CD4-positive, CD25-positive, alpha-beta regulatory T cell (primary cell): ENCODE measurements around the gene PAPPA. TPM values are rescaled to one million over a fixed set of nuclear protein-coding genes. Genes with fewer than 3 reads are reported as not detected.

Source experiments
- ATAC-seq, 2 donors: fragments of 150-1000 bp; cut with Tn5 transposase; one replicate each; pipeline ENCODE4 v1.10.0; 2021; ENCODE audit warnings: low read depth in 2 of 2, moderate number of reproducible peaks in 2 of 2, moderate library complexity in 1 of 2
- DNase-seq, 3 donors: peaks; one replicate each; pipeline versions ENCODE4 v3.0.0 to v3.0.0-alpha.2; 2012 to 2022; ENCODE audit warnings: mixed read lengths in 1 of 3
- H3K27ac ChIP-seq: one replicate; pipeline ENCODE4 v1.7.0; 2013; ENCODE audit warnings: mild to moderate bottlenecking, low read length; ENCODE audit not compliant: insufficient read depth, poor library complexity, severe bottlenecking
- H3K27me3 ChIP-seq: one replicate; pipeline ENCODE4 v1.7.0; 2013; ENCODE audit warnings: low read length; ENCODE audit not compliant: control insufficient read depth, insufficient read depth
- H3K36me3 ChIP-seq: one replicate; pipeline ENCODE4 v1.7.0; 2013; ENCODE audit warnings: mild to moderate bottlenecking, low read length, moderate library complexity; ENCODE audit not compliant: control insufficient read depth, insufficient read depth
- H3K4me1 ChIP-seq: 2 replicates; pipeline ENCODE4 v1.7.0; 2013; ENCODE audit warnings: mild to moderate bottlenecking, low read length; ENCODE audit not compliant: insufficient read depth, control insufficient read depth, poor library complexity, severe bottlenecking
- H3K4me3 ChIP-seq: one replicate; pipeline ENCODE4 v1.7.0; 2013; ENCODE audit warnings: low read depth, mild to moderate bottlenecking, low read length, moderate library complexity
- H3K9me3 ChIP-seq, 2 experiments: 1 replicate in 1 of 2; 2 replicates in 1 of 2; pipeline ENCODE4 v1.7.0; 2013; ENCODE audit warnings: low read length in 2 of 2, mild to moderate bottlenecking in 1 of 2, moderate library complexity in 1 of 2; ENCODE audit not compliant: control insufficient read depth in 2 of 2
- H3K27ac Mint-ChIP-seq, 3 donors: one replicate each; pipeline ENCODE4 v1.8.0; 2020 to 2022; ENCODE audit warnings: mild to moderate bottlenecking in 3 of 3, mixed read lengths in 3 of 3, moderate library complexity in 2 of 3
- H3K27me3 Mint-ChIP-seq: one replicate; pipeline ENCODE4 v1.8.0; 2022; ENCODE audit warnings: mild to moderate bottlenecking, mixed read lengths
- H3K36me3 Mint-ChIP-seq: one replicate; pipeline ENCODE4 v1.8.0; 2020; ENCODE audit warnings: mixed read lengths
- H3K4me1 Mint-ChIP-seq, 4 donors: one replicate each; pipeline ENCODE4 v1.8.0; 2020 to 2022; ENCODE audit warnings: mixed read lengths in 4 of 4, mild to moderate bottlenecking in 1 of 4
- H3K4me3 Mint-ChIP-seq, 4 donors: one replicate each; pipeline ENCODE4 v1.8.0; 2020 to 2022; ENCODE audit warnings: mild to moderate bottlenecking in 4 of 4, mixed read lengths in 4 of 4, moderate library complexity in 3 of 4
- H3K9me3 Mint-ChIP-seq, 7 donors: one replicate each; pipeline ENCODE4 v1.8.0; 2020 to 2022; ENCODE audit warnings: mixed read lengths in 7 of 7, mild to moderate bottlenecking in 3 of 7, moderate library complexity in 2 of 7
- polyA plus RNA-seq, 4 donors: library from polyadenylated mRNA; unstranded; fragments of 300-500 nt; fragmentation: Illumina TruSeq; gene quantifications; one replicate each; pipeline ENCODE4 v1.2.3, GENCODE V29; 2021
- total RNA-seq: library from RNA; stranded (reverse); gene quantifications from one replicate; pipeline ENCODE4 v1.2.3, GENCODE V29; 2022

Gene PAPPA
- total and polyA plus RNA-seq, 5 donors from 2014 or later, result 0.01 to 0.42 (median 0.09) TPM; not detected in 1

DNA sequence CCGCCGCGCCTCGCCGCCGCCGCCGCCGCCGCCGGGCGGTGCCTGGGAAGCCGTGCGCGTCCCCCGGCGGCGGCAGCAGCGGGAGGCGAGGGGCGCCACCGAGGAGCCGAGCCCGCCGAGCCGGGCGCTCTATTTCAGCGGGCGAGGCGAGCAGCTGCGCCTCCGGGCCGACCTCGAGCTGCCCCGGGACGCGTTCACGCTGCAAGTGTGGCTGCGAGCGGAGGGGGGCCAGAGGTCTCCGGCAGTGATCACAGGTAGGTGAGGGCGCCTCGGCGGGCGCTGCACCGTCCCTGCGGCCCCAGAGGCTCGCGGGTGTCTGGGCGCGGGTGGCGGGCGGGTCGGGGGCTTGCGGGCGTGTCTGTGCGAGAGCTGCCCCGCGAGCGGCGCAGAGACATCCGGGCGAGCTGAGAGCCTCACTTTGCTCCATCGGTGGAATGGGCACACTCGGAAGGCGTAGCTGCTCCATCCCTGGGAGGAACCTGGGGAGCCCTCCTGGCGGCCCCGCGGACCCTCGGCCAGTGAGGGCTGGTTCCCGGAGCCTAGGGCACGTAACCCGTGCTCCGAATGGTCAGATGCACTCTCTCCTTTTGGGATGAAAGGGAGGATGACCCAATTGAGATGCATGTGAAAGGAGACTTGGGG, 864 bp downstream of the PAPPA start:
- Mint-ChIP-seq H3K27me3 (peaks cover 60% of the 10 kb centered on the region), H3K9me3 (peaks cover 0 to 4% (median 0%) of the 10 kb centered on the region in 7 donors), H3K36me3 (no peaks in the 10 kb centered on the region), H3K4me1 (peaks cover 0 to 12% (median 1%) of the 10 kb centered on the region in 4 donors), H3K4me3 (no peak overlapping the region), H3K27ac (no peak overlapping the region)
- Histone ChIP-seq H3K27ac (no peak overlapping the region), H3K4me3 (no peak overlapping the region), H3K9me3 (no peaks in the 10 kb centered on the region), H3K27me3 (peaks cover 34% of the 10 kb centered on the region), H3K36me3 (no peaks in the 10 kb centered on the region), H3K4me1 (no peaks in the 10 kb centered on the region)
- no peak for ATAC-seq
- no peak for DNase-seq

DNA sequence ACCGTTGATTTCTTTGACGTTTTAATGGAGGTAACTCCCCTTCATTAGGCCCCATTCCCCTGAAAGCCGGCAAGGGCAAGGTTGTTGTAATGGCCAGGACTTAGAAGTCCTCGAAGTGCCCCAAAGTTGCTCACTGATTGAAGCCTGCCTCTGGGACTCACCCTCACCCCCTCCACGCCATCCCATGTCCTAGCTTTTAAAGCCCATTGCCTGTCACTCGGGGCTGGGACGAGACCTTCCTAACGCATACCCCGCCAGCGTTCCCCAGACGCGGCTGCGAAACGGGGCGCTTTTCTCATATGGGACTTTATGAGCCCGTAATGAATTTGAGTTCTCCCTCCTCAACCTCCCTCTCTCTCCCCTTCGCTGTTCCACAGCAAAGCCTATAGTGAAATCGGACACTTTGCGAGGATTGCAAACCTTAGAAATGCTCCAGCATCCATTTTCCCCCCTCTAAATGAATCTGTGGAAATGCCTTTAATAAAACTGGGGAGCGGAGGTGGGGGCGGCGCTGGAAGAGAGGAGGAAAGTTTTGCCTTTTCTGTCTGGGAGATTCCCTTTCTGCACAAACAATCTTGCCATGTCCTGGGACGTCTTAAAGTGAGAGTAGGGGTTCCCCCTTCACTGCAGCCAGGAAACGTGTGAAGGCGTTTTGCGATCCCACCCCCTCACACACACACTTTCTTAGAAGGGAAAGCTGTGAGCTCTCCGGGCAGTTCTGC, 1.5 kb downstream of the PAPPA start:
- Mint-ChIP-seq H3K27me3 (peaks cover 60% of the 10 kb centered on the region), H3K4me1 (peaks cover 0 to 12% (median 1%) of the 10 kb centered on the region in 4 donors), H3K4me3 (no peak overlapping the region), H3K9me3 (peaks cover 0 to 4% (median 0%) of the 10 kb centered on the region in 7 donors), H3K36me3 (no peaks in the 10 kb centered on the region), H3K27ac (no peak overlapping the region)
- no peaks in the 10 kb centered on the region for H3K36me3 ChIP-seq
- H3K4me3 ChIP-seq, result no peak overlapping the region
- ATAC-seq, result no peak
- H3K4me1 ChIP-seq, result no peaks in the 10 kb centered on the region
- DNase-seq, result no peak
- peaks cover 34% of the 10 kb centered on the region for H3K27me3 ChIP-seq
- no peak overlapping the region for H3K27ac ChIP-seq
- H3K9me3 ChIP-seq, result no peaks in the 10 kb centered on the region

DNA sequence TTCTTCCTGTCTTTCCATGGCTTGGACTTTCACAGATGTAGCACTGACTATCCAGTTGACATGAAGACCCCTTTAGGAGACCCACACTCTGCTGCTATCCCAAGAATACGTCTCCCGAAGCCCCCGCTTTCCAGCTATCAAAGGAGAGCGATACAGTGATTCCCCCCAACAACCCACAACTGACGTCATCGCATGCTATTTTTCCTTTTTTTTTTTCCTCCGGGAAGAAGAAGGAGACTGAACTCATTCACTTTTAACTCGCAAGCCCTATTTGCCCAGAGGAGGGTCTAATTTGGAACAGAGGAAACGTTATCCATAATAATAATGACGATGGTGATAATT, 2.1 kb downstream of the PAPPA start:
- ATAC-seq (no peak), DNase-seq (no peak)
- Mint-ChIP-seq H3K4me1 (peaks cover 0 to 12% (median 1%) of the 10 kb centered on the region in 4 donors), H3K4me3 (no peak overlapping the region), H3K27ac (no peak overlapping the region), H3K27me3 (peaks cover 60% of the 10 kb centered on the region), H3K36me3 (no peaks in the 10 kb centered on the region), H3K9me3 (peaks cover 0 to 4% (median 0%) of the 10 kb centered on the region in 7 donors)
- Histone ChIP-seq H3K27ac (no peak overlapping the region), H3K27me3 (peaks cover 32% of the 10 kb centered on the region), H3K4me3 (no peak overlapping the region), H3K4me1 (no peaks in the 10 kb centered on the region), H3K36me3 (no peaks in the 10 kb centered on the region), H3K9me3 (no peaks in the 10 kb centered on the region)

DNA sequence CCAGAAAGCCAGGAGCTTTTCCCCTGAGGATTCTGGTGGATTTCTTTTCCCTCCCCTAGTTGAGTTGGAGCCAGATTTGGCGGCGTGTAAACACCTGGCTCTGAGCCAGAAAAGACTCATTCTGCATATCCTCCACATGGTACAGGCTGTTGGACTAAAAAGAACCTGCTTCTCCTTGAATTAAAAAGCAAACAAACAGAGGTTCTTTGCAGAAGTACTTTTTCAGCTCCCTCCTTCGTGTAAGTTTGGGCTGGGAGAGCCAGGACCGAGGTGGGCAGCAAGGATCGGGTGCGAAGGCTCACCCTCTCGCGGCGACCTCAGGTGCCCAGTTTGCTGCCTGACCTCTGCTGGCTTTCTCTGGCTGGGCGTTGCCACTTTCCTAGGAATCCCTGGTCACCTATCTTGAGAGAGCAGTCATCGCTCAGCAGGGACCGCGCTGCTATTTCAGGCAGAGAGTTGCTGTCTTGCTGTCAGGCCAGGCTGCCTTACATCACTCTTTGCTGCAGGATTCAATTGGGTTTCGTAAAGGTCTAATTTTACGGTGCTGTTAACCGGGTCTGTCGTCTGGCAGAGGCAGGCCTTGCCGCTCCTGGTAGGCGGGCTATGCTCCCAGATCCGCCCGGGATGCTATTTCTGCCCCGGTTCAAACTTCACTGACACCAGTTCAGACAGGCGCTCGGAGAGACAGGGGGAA, 3.2 kb downstream of the PAPPA start:
- DNase-seq, result no peak
- Mint-ChIP-seq H3K27me3 (peaks cover 59% of the 10 kb centered on the region), H3K9me3 (peaks cover 0 to 4% (median 0%) of the 10 kb centered on the region in 7 donors), H3K4me1 (peaks cover 0 to 12% (median 1%) of the 10 kb centered on the region in 4 donors), H3K36me3 (no peaks in the 10 kb centered on the region), H3K27ac (no peak overlapping the region), H3K4me3 (no peak overlapping the region)
- Histone ChIP-seq H3K4me3 (no peak overlapping the region), H3K4me1 (no peaks in the 10 kb centered on the region), H3K9me3 (no peaks in the 10 kb centered on the region), H3K27ac (no peak overlapping the region), H3K36me3 (no peaks in the 10 kb centered on the region), H3K27me3 (peaks cover 28% of the 10 kb centered on the region)
- no peak for ATAC-seq

DNA sequence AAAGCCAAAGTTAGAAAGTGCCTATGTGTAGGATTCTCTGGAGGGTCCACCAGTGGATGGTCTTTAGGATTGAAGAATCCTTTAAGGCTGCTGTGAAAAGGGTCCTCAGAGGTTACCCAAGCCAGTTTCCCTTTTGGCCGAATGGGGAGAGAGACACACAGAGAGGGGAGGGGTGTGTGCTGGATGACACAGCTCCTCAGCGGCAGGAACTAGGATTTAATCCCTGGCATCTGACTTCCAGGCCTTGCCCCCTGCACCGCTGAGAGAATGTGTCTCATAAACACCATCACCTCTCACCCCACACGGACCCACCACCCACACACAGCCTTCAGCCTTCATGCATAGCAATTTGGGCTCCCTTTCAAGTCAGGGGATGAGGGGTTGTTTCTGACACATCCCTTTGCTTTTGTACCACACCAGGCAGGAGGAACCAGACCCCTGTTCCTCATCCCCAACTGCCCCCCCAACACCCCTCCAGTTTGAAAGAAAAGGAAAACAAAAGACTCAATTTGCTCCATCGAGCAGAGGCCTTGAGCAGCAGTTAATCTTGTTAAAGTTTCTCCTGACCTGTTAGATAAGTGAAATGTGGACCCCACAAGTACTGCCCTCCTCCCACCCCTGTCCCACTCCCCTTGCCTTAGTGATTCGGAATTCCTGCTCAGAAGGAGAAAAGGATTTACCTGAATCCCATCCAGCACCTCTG, 4.0 kb downstream of the PAPPA start:
- H3K4me1 ChIP-seq, result no peaks in the 10 kb centered on the region
- H3K27ac ChIP-seq, result no peak overlapping the region
- H3K27me3 ChIP-seq, result peaks cover 24% of the 10 kb centered on the region
- peaks cover 0 to 12% (median 1%) of the 10 kb centered on the region in 4 donors for H3K4me1 Mint-ChIP-seq
- no peak overlapping the region for H3K4me3 ChIP-seq
- peaks cover 51% of the 10 kb centered on the region for H3K27me3 Mint-ChIP-seq
- no peaks in the 10 kb centered on the region for H3K9me3 ChIP-seq
- H3K36me3 ChIP-seq, result no peaks in the 10 kb centered on the region
- ATAC-seq (no peak), DNase-seq (no peak)
- no peaks in the 10 kb centered on the region for H3K36me3 Mint-ChIP-seq
- no peak overlapping the region for H3K4me3 Mint-ChIP-seq
- no peak overlapping the region for H3K27ac Mint-ChIP-seq
- H3K9me3 Mint-ChIP-seq, result peaks cover 0 to 4% (median 0%) of the 10 kb centered on the region in 7 donors

DNA sequence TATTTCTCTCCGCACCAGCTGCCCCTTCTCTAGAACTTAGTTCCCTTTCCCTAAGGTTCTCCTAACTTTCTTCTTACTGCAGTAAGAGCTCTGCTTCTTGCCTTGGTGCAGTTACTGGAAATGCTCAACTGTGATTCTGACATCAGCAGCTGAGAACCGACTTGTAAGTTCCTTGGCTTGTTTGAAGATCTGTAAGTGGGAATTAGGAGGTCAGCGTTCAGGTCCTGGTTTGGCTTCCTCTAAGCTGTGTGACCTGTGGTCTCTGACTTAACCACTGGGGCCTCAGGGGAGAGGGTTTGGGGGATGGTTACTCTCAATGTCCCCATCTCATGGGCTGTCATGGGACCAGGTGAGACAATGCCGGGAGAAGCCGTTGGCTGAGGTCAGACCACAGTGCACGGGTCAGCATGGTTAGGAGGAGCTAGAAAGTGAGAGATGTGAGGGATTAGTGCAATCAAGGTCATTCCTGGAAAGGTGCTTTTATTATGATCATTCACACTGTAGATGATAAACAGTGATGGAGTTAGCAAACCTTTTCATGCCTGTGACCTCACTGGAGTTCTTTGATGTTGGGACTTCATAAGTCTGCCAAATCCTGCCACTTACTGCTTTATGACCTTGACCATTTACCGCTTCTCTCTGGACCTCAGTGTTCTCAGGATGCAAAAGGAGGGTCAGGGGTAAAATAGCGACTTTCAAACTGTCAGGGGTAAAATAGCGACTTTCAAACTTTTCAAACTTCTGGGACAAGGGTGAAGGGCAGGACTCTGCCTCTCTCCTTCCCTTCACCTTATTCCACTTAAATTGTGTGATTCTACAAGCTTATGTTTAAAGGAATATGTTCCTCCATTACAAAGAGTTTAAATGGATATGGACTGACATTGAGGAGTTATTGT, 7.3 kb downstream of the PAPPA start:
- no peaks in the 10 kb centered on the region for H3K36me3 ChIP-seq
- Mint-ChIP-seq H3K4me3 (no peak overlapping the region), H3K27ac (no peak overlapping the region), H3K4me1 (no peaks in the 10 kb centered on the region), H3K27me3 (peaks cover 26% of the 10 kb centered on the region), H3K36me3 (no peaks in the 10 kb centered on the region), H3K9me3 (peaks cover 0 to 10% (median 0%) of the 10 kb centered on the region in 7 donors)
- H3K27ac ChIP-seq, result no peak overlapping the region
- no peaks in the 10 kb centered on the region for H3K9me3 ChIP-seq
- ATAC-seq (no peak), DNase-seq (no peak)
- H3K4me3 ChIP-seq, result no peak overlapping the region
- H3K4me1 ChIP-seq, result no peaks in the 10 kb centered on the region
- H3K27me3 ChIP-seq, result peaks cover 11% of the 10 kb centered on the region

DNA sequence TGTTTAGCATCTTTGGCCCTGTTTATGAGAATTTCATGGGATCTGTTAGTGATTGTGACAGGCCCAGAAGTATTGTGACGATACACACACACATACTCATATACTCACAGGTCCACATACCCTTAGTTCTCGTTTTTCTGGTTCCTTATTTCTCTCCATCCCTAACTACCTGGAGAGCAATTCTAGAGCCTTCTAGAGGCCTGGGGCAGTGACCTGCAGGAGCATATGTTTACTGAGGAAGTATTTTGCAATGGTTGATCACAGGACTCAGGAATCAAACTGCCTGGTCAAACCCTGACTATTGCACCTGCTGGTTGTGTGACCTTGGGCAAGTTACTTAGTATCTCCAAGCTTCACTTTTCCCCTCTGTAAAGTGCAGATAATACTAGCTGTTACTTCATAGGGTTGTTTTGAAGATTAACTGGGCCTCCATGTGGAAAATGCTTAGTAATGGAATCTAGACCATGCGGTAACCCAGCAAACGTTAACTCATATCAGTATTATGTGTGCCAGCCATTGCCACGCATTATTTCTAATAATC, 8.7 kb downstream of the PAPPA start:
- H3K9me3 Mint-ChIP-seq, result peaks cover 0 to 10% (median 0%) of the 10 kb centered on the region in 7 donors
- Histone ChIP-seq H3K27me3 (peaks cover 9% of the 10 kb centered on the region), H3K9me3 (no peaks in the 10 kb centered on the region), H3K4me1 (no peaks in the 10 kb centered on the region), H3K27ac (no peak overlapping the region), H3K4me3 (no peak overlapping the region), H3K36me3 (no peaks in the 10 kb centered on the region)
- H3K4me1 Mint-ChIP-seq, result no peaks in the 10 kb centered on the region
- no peak for ATAC-seq
- H3K36me3 Mint-ChIP-seq, result no peaks in the 10 kb centered on the region
- H3K27me3 Mint-ChIP-seq, result peaks cover 19% of the 10 kb centered on the region
- no peak overlapping the region for H3K27ac Mint-ChIP-seq
- H3K4me3 Mint-ChIP-seq, result no peak overlapping the region
- no peak for DNase-seq
